NCI-H460 (cell line): ENCODE data around the gene ZNF277. TPM values are rescaled to one million over a fixed set of nuclear protein-coding genes. Genes with fewer than 3 reads are reported as not detected.

ENCODE experiments used
- DNase-seq: peaks from one replicate; pipeline ENCODE4 v3.0.0-alpha.2; 2016; ENCODE audit warnings: low read depth; ENCODE audit errors: extremely low read depth
- total RNA-seq: library from RNA; depleted of rRNA; stranded (reverse); fragments of >200 nt; shearing (Covaris generic); gene quantifications from 2 replicates; pipeline ENCODE4 v1.2.3, GENCODE V29; 2014

The ZNF277 gene
- total RNA-seq, 1 experiment from 2014 or later, result 40.1 TPM

GRCh38 chr7:112338786-112339185 lies 132.3 kb downstream of the ZNF277 start:
- no peak for DNase-seq

- DNase-seq, result no peak
Observed at GRCh38 chr7:112341464-112341863, 135.0 kb downstream of the ZNF277 start.

GRCh38 chr7:112346381-112347060 lies 140.0 kb downstream of the ZNF277 start:
- no peak for DNase-seq

GRCh38 chr7:112347088-112347487 lies 140.6 kb downstream of the ZNF277 start:
- DNase-seq, result no peak

GRCh38 chr7:112350585-112350984 lies 144.1 kb downstream of the ZNF277 start:
- no peak for DNase-seq

- DNase-seq, result no peak
Observed at GRCh38 chr7:112356596-112356995, 150.1 kb downstream of the ZNF277 start.

GRCh38 chr7:112357136-112357535 lies 150.6 kb downstream of the ZNF277 start:
- DNase-seq, result no peak

- DNase-seq, result no peak
Observed at GRCh38 chr7:112358513-112358912, 152.0 kb downstream of the ZNF277 start.

GRCh38 chr7:112359086-112359485 lies 152.6 kb downstream of the ZNF277 start:
- no peak for DNase-seq

GRCh38 chr7:112360681-112361080 lies 154.2 kb downstream of the ZNF277 start:
- DNase-seq, result no peak

- no peak for DNase-seq
Observed at GRCh38 chr7:112361154-112361553, 154.7 kb downstream of the ZNF277 start.

- no peak for DNase-seq
Observed at GRCh38 chr7:112362053-112362650, 155.7 kb downstream of the ZNF277 start.

- DNase-seq, result no peak
Observed at GRCh38 chr7:112362731-112363131, 156.2 kb downstream of the ZNF277 start.

GRCh38 chr7:112364388-112364787 lies 157.9 kb downstream of the ZNF277 start:
- DNase-seq, result no peak

GRCh38 chr7:112365551-112365950 lies 159.1 kb downstream of the ZNF277 start:
- DNase-seq, result no peak

GRCh38 chr7:112366886-112367285 lies 160.4 kb downstream of the ZNF277 start:
- DNase-seq, result no peak

GRCh38 chr7:112370436-112370835 lies 163.9 kb downstream of the ZNF277 start:
- DNase-seq, result no peak

GRCh38 chr7:112371701-112372100 lies 165.2 kb downstream of the ZNF277 start:
- no peak for DNase-seq

- DNase-seq, result no peak
Observed at GRCh38 chr7:112372101-112372500, 165.6 kb downstream of the ZNF277 start.

- no peak for DNase-seq
Observed at GRCh38 chr7:112377593-112377992, 171.1 kb downstream of the ZNF277 start.

GRCh38 chr7:112381311-112382091 lies 175.0 kb downstream of the ZNF277 start:
- no peak for DNase-seq
